B cell (primary cell): Measurements from ENCODE around the gene SEMA6D.

Experiments
- EZH2 ChIP-seq: IDR thresholded peaks from 2 replicates; pipeline ENCODE4 v1.6.1; 2012; ENCODE audit warnings: borderline replicate concordance, low read depth, mild to moderate bottlenecking, moderate library complexity, low read length; ENCODE audit not compliant: insufficient read depth, poor library complexity, severe bottlenecking
- TF ChIP-seq, protein P1 (sequence below): fragments of 200-600 bp; IDR thresholded peaks from one replicate; pipeline ENCODE4 v1.8.0; 2022; ENCODE audit warnings: antibody characterized with exemption, mild to moderate bottlenecking

DNA sequence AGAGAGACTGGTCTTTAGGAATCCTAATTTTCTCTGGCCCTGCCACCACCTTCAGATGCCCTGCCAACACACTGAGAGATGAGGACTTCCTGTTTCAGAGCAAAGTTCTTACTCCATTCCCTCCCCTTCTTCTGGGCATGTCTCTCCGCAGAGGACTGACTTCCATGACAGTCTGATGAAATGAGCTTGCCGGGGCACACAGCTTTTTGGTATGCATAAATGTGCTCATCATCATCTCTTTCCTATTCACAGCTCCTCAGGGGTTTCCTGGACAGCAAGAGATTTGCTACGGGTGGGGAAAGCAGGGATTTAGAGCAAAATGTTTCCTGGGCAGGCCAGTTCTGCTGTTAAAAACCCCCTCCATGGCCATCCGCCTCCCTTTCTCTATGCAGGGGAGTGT is 27.6 kb upstream of the SEMA6D start:
- TF ChIP-seq, protein P1, sequence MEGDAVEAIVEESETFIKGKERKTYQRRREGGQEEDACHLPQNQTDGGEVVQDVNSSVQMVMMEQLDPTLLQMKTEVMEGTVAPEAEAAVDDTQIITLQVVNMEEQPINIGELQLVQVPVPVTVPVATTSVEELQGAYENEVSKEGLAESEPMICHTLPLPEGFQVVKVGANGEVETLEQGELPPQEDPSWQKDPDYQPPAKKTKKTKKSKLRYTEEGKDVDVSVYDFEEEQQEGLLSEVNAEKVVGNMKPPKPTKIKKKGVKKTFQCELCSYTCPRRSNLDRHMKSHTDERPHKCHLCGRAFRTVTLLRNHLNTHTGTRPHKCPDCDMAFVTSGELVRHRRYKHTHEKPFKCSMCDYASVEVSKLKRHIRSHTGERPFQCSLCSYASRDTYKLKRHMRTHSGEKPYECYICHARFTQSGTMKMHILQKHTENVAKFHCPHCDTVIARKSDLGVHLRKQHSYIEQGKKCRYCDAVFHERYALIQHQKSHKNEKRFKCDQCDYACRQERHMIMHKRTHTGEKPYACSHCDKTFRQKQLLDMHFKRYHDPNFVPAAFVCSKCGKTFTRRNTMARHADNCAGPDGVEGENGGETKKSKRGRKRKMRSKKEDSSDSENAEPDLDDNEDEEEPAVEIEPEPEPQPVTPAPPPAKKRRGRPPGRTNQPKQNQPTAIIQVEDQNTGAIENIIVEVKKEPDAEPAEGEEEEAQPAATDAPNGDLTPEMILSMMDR, result no peak
- no peak for TF ChIP-seq EZH2
